ENCODE data around the gene ATF4. TPM values are rescaled to one million over a fixed set of nuclear protein-coding genes. Genes with fewer than 3 reads are reported as not detected.
A peak's percentile ranks its signal among the peaks of the same experiment; 100 is the strongest.
"Not testable (repeated sequence)": the region's sequence is repeated elsewhere in the genome, so short reads cannot be mapped to it uniquely, and the experiment has no call there.

ATF4 gene
- total RNA-seq, 1 donor from 2014 or later: 204 TPM

GRCh38 chr22:39502789-39503409, 17.5 kb upstream of the ATF4 start:
- intact Hi-C loops (cut with DNase I): loop anchor here (2.0 to 5.0 kb wide), 2 partner anchors 18 to 101 kb away; partner anchors contain the start of gene ATF4
- DNase-seq (ENCODE audit: missing footprints) (no peak), ATAC-seq (no peak)

GRCh38 chr22:39503630-39504029, 16.7 kb upstream of the ATF4 start:
- no peak for DNase-seq (ENCODE audit: missing footprints)
- intact Hi-C loops (cut with DNase I): loop anchor here (2.0 to 5.0 kb wide), 2 partner anchors 17 to 101 kb away; partner anchors contain the start of gene ATF4
- ATAC-seq: no peak

- DNase-seq (ENCODE audit: missing footprints) (no peak), ATAC-seq (no peak)
Measured at GRCh38 chr22:39504071-39504470, 16.3 kb upstream of the ATF4 start.

GRCh38 chr22:39507021-39507420, 13.3 kb upstream of the ATF4 start:
- DNase-seq (ENCODE audit: missing footprints); intact Hi-C loops (cut with DNase I): not testable (repeated sequence)

More at GRCh38 chr22:39504071-39504470, 16.3 kb upstream of the ATF4 start:
- intact Hi-C loops (cut with DNase I): loop anchor here (5.0 kb wide), 1 partner anchor 102 kb away; no protein-coding TSS in a partner anchor

GRCh38 chr22:39508393-39508792, 12.0 kb upstream of the ATF4 start:
- ATAC-seq: no peak
- intact Hi-C loops (cut with DNase I): no loop called here

More at GRCh38 chr22:39507021-39507420, 13.3 kb upstream of the ATF4 start:
- not testable (repeated sequence) for ATAC-seq

GRCh38 chr22:39510529-39511149, 9.7 kb upstream of the ATF4 start:
- intact Hi-C loops (cut with DNase I): no loop called here
- DNase-seq (ENCODE audit: missing footprints) (no peak), ATAC-seq (no peak)

More at GRCh38 chr22:39508393-39508792, 12.0 kb upstream of the ATF4 start:
- DNase-seq (ENCODE audit: missing footprints): no peak

- ATAC-seq (no peak), DNase-seq (ENCODE audit: missing footprints) (no peak)
- intact Hi-C loops (cut with DNase I): no loop called here
Measured at GRCh38 chr22:39511226-39511625, 9.1 kb upstream of the ATF4 start.

GRCh38 chr22:39512026-39512425, 8.3 kb upstream of the ATF4 start:
- intact Hi-C loops (cut with DNase I): no loop called here
- ATAC-seq (peak; percentile 9), DNase-seq (ENCODE audit: missing footprints) (no peak)

GRCh38 chr22:39513791-39514190, 6.6 kb upstream of the ATF4 start:
- intact Hi-C loops (cut with DNase I): no loop called here
- DNase-seq (ENCODE audit: missing footprints) (no peak), ATAC-seq (no peak)

- no peak for DNase-seq (ENCODE audit: missing footprints)
- intact Hi-C loops (cut with DNase I): no loop called here
- peak; percentile 45 for ATAC-seq
Measured at GRCh38 chr22:39514373-39514973, 5.9 kb upstream of the ATF4 start.

GRCh38 chr22:39515266-39516050, 4.9 kb upstream of the ATF4 start:
- ATAC-seq: no peak
- intact Hi-C loops (cut with DNase I): no loop called here
- DNase-seq (ENCODE audit: missing footprints): no peak

- intact Hi-C loops (cut with DNase I): no loop called here
- ATAC-seq (no peak), DNase-seq (ENCODE audit: missing footprints) (no peak)
Measured at GRCh38 chr22:39517470-39517869, 2.9 kb upstream of the ATF4 start.

GRCh38 chr22:39518144-39518786, 2.1 kb upstream of the ATF4 start:
- DNase-seq (ENCODE audit: missing footprints): no peak
- no peak for ATAC-seq
- intact Hi-C loops (cut with DNase I): no loop called here

- ATAC-seq (no peak), DNase-seq (ENCODE audit: missing footprints) (no peak)
- intact Hi-C loops (cut with DNase I): no loop called here
Measured at GRCh38 chr22:39518996-39519680, 1.2 kb upstream of the ATF4 start.

- DNase-seq (ENCODE audit: missing footprints): peak; percentile 99
- intact Hi-C loops (cut with DNase I): loop anchor here (2.0 to 10.0 kb wide), 2 partner anchors 17 to 345 kb away; partner anchors contain the start of gene MIEF1
- ATAC-seq: peak; percentile 88
Measured at GRCh38 chr22:39519681-39520225, 609 bp upstream of the ATF4 start.

GRCh38 chr22:39521106-39521885, 934 bp downstream of the ATF4 start:
- intact Hi-C loops (cut with DNase I): loop anchor here (2.0 to 10.0 kb wide), 2 partner anchors 18 to 346 kb away; partner anchors contain the start of gene MIEF1
- not testable (repeated sequence) for ATAC-seq; DNase-seq (ENCODE audit: missing footprints)

- not testable (repeated sequence) for ATAC-seq; DNase-seq (ENCODE audit: missing footprints)
- intact Hi-C loops (cut with DNase I): loop anchor here (10.0 kb wide), 1 partner anchor 347 kb away; no protein-coding TSS in a partner anchor
Measured at GRCh38 chr22:39522091-39522490, 1.7 kb downstream of the ATF4 start.
